ENCODE data around the gene ZCCHC14.

ZCCHC14 gene

DNA sequence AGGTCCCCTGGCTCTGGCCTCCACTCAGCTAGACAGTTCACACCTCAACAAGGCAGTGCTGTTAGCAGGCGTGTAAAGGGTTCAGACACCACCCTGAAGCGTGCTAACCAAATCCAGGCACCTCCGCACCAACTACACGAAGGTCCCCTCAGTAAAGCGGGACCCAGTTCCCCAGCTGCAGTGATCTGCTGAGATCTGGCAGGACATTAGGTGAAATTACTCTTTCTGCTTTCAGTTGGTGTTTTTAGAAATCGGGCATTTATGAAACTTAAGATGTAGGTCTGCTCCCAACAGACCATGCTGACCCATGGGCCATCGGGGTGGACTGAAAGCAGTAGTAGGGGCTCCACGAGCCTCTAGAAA lies 136.4 kb downstream of the ZCCHC14 start:
- no peak for DNase-seq

Data from right hindlimb (tissue), 1 donor.